Stimulated activated naive CD8-positive, alpha-beta T cell treated with anti-CD3 and anti-CD28 coated beads, Interleukin-15, Interleukin-2, amounts not matched to agents 100 U/mL and 50 U/mL, for 24 hours (primary cell): ENCODE data around the gene USP4.
"Not testable (repeated sequence)": the region's sequence is repeated elsewhere in the genome, so short reads cannot be mapped to it uniquely, and the experiment has no call there.

Experiments
- ATAC-seq: fragments of 150-1000 bp; cut with Tn5 transposase; one replicate; pipeline ENCODE4 v1.10.0; 2021
- DNase-seq: peaks from one replicate; pipeline ENCODE4 v3.0.0; 2021

Gene USP4

DNA sequence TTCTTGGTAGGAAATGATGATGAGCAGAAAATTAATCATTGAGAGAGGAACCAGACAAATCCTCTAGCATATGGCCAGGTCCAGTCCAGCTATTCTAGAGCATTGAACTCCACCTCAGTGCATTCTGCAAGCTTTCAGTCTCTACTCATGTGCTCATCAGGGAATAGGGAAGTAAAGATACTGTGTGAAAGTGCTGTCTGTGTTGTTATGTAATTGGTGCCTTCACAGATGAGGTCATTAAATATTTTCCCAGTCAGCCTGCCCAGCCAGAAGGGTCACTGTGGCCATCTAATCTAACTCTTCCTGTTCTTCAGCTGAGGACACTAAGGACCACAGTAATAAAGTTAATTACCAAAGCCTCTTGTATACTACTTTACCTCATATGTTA, 91.0 kb downstream of the USP4 start:
- no peak for DNase-seq

GRCh38 chr3:49244581-49245205, 95.2 kb downstream of the USP4 start:
- ATAC-seq (peak; percentile 36), DNase-seq (no peak)

More for the DNA sequence above, 91.0 kb downstream of the USP4 start:
- ATAC-seq, result no peak

DNA sequence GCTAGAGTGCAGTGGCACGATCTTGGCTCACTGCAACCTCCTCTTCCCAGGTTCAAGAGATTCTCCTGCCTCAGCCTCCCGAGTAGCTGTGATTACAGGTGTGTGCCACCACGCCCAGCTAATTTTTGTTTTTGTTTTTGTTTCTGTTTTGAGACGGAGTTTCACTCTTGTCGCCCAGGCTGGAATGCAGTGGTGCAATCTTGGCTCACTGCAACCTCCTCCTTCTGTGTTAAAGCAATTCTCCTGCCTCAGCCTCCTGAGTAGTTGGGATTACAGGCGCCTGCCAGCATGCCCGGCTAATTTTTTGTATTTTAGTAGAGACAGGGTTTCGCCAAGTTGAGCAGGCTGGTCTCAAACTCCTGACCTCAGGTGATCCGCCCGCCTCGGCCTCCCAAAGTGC, 99.8 kb downstream of the USP4 start:
- not testable (repeated sequence) for DNase-seq, ATAC-seq

GRCh38 chr3:49238274-49239127, 101.4 kb downstream of the USP4 start:
- no peak for ATAC-seq

GRCh38 chr3:49237344-49237743, 102.5 kb downstream of the USP4 start:
- no peak for DNase-seq
- no peak for ATAC-seq

More at GRCh38 chr3:49238274-49239127, 101.4 kb downstream of the USP4 start:
- DNase-seq, result no peak

- ATAC-seq, result no peak
- DNase-seq, result no peak
Measured at GRCh38 chr3:49236226-49236625, 103.6 kb downstream of the USP4 start.

- ATAC-seq, DNase-seq: not testable (repeated sequence)
Measured at GRCh38 chr3:49228817-49229216, 111.0 kb downstream of the USP4 start.
